CD4-positive, alpha-beta T cell (primary cell): ENCODE results near the gene SLC25A42. TPM values are rescaled to one million over a fixed set of nuclear protein-coding genes. Genes with fewer than 3 reads are reported as not detected.

Experiments
- ATAC-seq: fragments of 200-7000 bp; cut with Tn5 transposase; one replicate; pipeline ENCODE4 v1.10.0; 2022; ENCODE audit warnings: mild to moderate bottlenecking; ENCODE audit not compliant: poor library complexity
- CTCF ChIA-PET: fragments of 350-600 bp; sonication (Branson Sonifier 250); formaldehyde crosslinking; loops from one replicate; lab custom pipeline; 2021; ENCODE audit warnings: antibody characterized with exemption, inconsistent platforms; lab: Charles Lee
- POLR2A ChIA-PET: fragments of 350-600 bp; sonication (Branson Sonifier 250); formaldehyde crosslinking; loops from one replicate; lab custom pipeline; 2021; ENCODE audit warnings: antibody characterized with exemption, inconsistent platforms; lab: Charles Lee
- DNase-seq, 14 experiments: peaks; one replicate each; pipeline ENCODE4 v3.0.0-alpha.2; 2013 to 2020; ENCODE audit warnings: mixed read lengths in 2 of 14
- H3K27ac ChIP-seq, 2 donors: one replicate each; pipeline versions ENCODE4 v1.5.1 to v1.7.0; 2013; ENCODE audit warnings: low read length in 2 of 2, low read depth in 1 of 2, mild to moderate bottlenecking in 1 of 2
- H3K27me3 ChIP-seq, 2 experiments: 1 replicate in 1 of 2; 2 replicates in 1 of 2; pipeline versions ENCODE4 v1.6.1 to v1.7.0; 2013; ENCODE audit warnings: low read length in 2 of 2, control low read depth in 1 of 2, mild to moderate bottlenecking in 1 of 2, moderate library complexity in 1 of 2; ENCODE audit not compliant: insufficient read depth in 2 of 2, control insufficient read depth in 1 of 2
- H3K36me3 ChIP-seq: one replicate; pipeline ENCODE4 v1.6.1; 2013; ENCODE audit warnings: low read length, control low read depth; ENCODE audit not compliant: insufficient read depth
- H3K4me1 ChIP-seq: one replicate; pipeline ENCODE4 v1.6.1; 2013; ENCODE audit warnings: low read length, control low read depth; ENCODE audit not compliant: insufficient read depth
- H3K4me3 ChIP-seq: one replicate; pipeline ENCODE4 v1.5.1; 2013; ENCODE audit warnings: mild to moderate bottlenecking, low read length, moderate library complexity
- H3K9me3 ChIP-seq, 2 experiments: 1 replicate in 1 of 2; 2 replicates in 1 of 2; pipeline versions ENCODE4 v1.6.1 to v1.7.0; 2013; ENCODE audit warnings: low read length in 2 of 2, mild to moderate bottlenecking in 2 of 2, control low read depth in 1 of 2, moderate library complexity in 1 of 2; ENCODE audit not compliant: control insufficient read depth in 1 of 2, insufficient read depth in 1 of 2
- H3K27ac Mint-ChIP-seq: one replicate; pipeline ENCODE4 v1.8.0; 2020; ENCODE audit warnings: mixed read lengths
- H3K27me3 Mint-ChIP-seq: one replicate; pipeline ENCODE4 v1.8.0; 2021; ENCODE audit warnings: mixed read lengths
- H3K36me3 Mint-ChIP-seq: one replicate; pipeline ENCODE4 v1.8.0; 2021; ENCODE audit warnings: low read depth, mixed read lengths
- H3K4me1 Mint-ChIP-seq: one replicate; pipeline ENCODE4 v1.8.0; 2021; ENCODE audit warnings: low read depth, mixed read lengths
- H3K4me3 Mint-ChIP-seq: one replicate; pipeline ENCODE4 v1.8.0; 2020; ENCODE audit warnings: mild to moderate bottlenecking, mixed read lengths
- H3K9me3 Mint-ChIP-seq: one replicate; pipeline ENCODE4 v1.8.0; 2020; ENCODE audit warnings: mixed read lengths
- intact Hi-C, 2 experiments: fragments of 100-400 bp; cut with DNase I in 1 of 2; cut with micrococcal nuclease in 1 of 2; formaldehyde crosslinking; loops; one replicate each; pipeline versions ENCODE4 v1.15.1 to v1.9.0; 2023 to 2025; cut with DNase I, micrococcal nuclease
- total RNA-seq, 174 experiments: library from RNA in 2 of 174; stranded (reverse) in 2 of 174; gene quantifications; one replicate each; pipeline ENCODE4 v1.2.3 and lab custom pipeline; 2021 to 2026
- TF ChIP-seq, protein P1 (sequence below): fragments of 200-600 bp; IDR thresholded peaks from one replicate; pipeline ENCODE4 v1.8.0; 2022; ENCODE audit warnings: antibody characterized with exemption, mild to moderate bottlenecking

The SLC25A42 gene
- total RNA-seq, 2 experiments from 2014 or later: 15.1 to 15.4 TPM

- Mint-ChIP-seq H3K27ac (no peak overlapping the region), H3K4me3 (no peak overlapping the region), H3K4me1 (peaks cover 18% of the 10 kb centered on the region), H3K36me3 (peaks cover 55% of the 10 kb centered on the region), H3K9me3 (no peaks in the 10 kb centered on the region), H3K27me3 (no peaks in the 10 kb centered on the region)
- DNase-seq (no peak), ATAC-seq (no peak)
- no peaks in the 10 kb centered on the region for H3K27me3 ChIP-seq
- POLR2A ChIA-PET: no interaction called here
- TF ChIP-seq, protein P1, sequence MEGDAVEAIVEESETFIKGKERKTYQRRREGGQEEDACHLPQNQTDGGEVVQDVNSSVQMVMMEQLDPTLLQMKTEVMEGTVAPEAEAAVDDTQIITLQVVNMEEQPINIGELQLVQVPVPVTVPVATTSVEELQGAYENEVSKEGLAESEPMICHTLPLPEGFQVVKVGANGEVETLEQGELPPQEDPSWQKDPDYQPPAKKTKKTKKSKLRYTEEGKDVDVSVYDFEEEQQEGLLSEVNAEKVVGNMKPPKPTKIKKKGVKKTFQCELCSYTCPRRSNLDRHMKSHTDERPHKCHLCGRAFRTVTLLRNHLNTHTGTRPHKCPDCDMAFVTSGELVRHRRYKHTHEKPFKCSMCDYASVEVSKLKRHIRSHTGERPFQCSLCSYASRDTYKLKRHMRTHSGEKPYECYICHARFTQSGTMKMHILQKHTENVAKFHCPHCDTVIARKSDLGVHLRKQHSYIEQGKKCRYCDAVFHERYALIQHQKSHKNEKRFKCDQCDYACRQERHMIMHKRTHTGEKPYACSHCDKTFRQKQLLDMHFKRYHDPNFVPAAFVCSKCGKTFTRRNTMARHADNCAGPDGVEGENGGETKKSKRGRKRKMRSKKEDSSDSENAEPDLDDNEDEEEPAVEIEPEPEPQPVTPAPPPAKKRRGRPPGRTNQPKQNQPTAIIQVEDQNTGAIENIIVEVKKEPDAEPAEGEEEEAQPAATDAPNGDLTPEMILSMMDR: no peak
- H3K9me3 ChIP-seq: peaks cover 0 to 4% of the 10 kb centered on the region in 2 experiments
- no peak overlapping the region for H3K4me3 ChIP-seq
- peaks cover 6% of the 10 kb centered on the region for H3K4me1 ChIP-seq
- no peak overlapping the region for H3K27ac ChIP-seq
- peaks cover 12% of the 10 kb centered on the region for H3K36me3 ChIP-seq
- CTCF ChIA-PET: no interaction called here
- intact Hi-C loops: no loop called here
Measured at GRCh38 chr19:19078801-19079200, 15.0 kb downstream of the SLC25A42 start.

GRCh38 chr19:19079571-19079970, 15.8 kb downstream of the SLC25A42 start:
- peaks cover 6% of the 10 kb centered on the region for H3K4me1 ChIP-seq
- Mint-ChIP-seq H3K4me3 (no peak overlapping the region), H3K27me3 (no peaks in the 10 kb centered on the region), H3K36me3 (peaks cover 55% of the 10 kb centered on the region), H3K9me3 (no peaks in the 10 kb centered on the region), H3K4me1 (peaks cover 18% of the 10 kb centered on the region), H3K27ac (no peak overlapping the region)
- peaks cover 0 to 4% of the 10 kb centered on the region in 2 experiments for H3K9me3 ChIP-seq
- peaks cover 12% of the 10 kb centered on the region for H3K36me3 ChIP-seq
- TF ChIP-seq, protein P1: no peak
- CTCF ChIA-PET: no interaction called here
- no peaks in the 10 kb centered on the region for H3K27me3 ChIP-seq
- no peak for ATAC-seq
- intact Hi-C loops: no loop called here
- POLR2A ChIA-PET: no interaction called here
- no peak for DNase-seq
- no peak overlapping the region for H3K4me3 ChIP-seq
- no peak overlapping the region for H3K27ac ChIP-seq

DNA sequence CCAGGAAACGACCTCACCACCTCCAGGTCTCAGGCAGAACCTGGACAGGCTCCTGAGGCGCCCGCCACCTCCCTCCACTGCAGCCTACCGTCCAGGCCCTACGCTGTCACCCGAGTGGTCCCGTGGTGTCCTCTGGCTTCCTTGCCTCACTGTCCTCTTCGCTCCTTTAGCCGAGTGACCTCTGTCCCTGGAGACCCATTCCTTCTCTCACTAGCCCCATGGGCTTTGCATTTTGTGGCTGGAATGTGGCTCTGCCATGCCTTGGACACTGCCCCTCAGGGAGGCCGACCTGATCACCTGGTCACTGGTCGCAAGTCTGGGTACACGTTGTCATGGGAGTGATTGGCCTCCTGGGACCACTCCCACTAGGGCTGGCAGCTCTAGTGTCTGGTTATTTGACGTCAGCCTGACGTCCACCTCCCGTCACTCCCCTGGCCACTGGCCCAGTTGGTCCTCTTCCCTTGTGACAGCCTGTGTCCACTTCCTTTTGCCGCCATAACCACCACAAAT, 17.9 kb downstream of the SLC25A42 start:
- H3K27me3 Mint-ChIP-seq: no peaks in the 10 kb centered on the region
- peaks cover 5% of the 10 kb centered on the region for H3K36me3 ChIP-seq
- ATAC-seq: no peak
- DNase-seq: no peak
- H3K27me3 ChIP-seq: no peaks in the 10 kb centered on the region
- CTCF ChIA-PET: no interaction called here
- H3K9me3 ChIP-seq: peaks cover 0 to 4% of the 10 kb centered on the region in 2 experiments
- H3K4me3 Mint-ChIP-seq: no peak overlapping the region
- no peak overlapping the region for H3K27ac ChIP-seq
- peaks cover 43% of the 10 kb centered on the region for H3K36me3 Mint-ChIP-seq
- H3K9me3 Mint-ChIP-seq: no peaks in the 10 kb centered on the region
- peaks cover 14% of the 10 kb centered on the region for H3K4me1 Mint-ChIP-seq
- POLR2A ChIA-PET: no interaction called here
- intact Hi-C loops: no loop called here
- no peak overlapping the region for H3K4me3 ChIP-seq
- peaks cover 3% of the 10 kb centered on the region for H3K4me1 ChIP-seq
- H3K27ac Mint-ChIP-seq: no peak overlapping the region
- TF ChIP-seq, protein P1: no peak
